MM.1S (cell line): ENCODE results near the gene HEATR5A.

ENCODE experiments used
- EZH2 ChIP-seq: fragments of 300-600 bp; sonication (generic); optimal IDR thresholded peaks from 2 replicates; pipeline ENCODE3; 2017; ENCODE audit warnings: low read depth, mild to moderate bottlenecking, antibody characterized with exemption, low read length, mixed read lengths
- TF ChIP-seq, protein P1 (sequence below): fragments of 300-600 bp; sonication (generic); IDR thresholded peaks from 2 replicates; pipeline ENCODE4 v1.5.1; 2016; ENCODE audit warnings: antibody characterized with exemption, low read length, mixed read lengths

GRCh38 chr14:31439561-31439960 lies 19.2 kb upstream of the HEATR5A start:
- TF ChIP-seq, protein P1, sequence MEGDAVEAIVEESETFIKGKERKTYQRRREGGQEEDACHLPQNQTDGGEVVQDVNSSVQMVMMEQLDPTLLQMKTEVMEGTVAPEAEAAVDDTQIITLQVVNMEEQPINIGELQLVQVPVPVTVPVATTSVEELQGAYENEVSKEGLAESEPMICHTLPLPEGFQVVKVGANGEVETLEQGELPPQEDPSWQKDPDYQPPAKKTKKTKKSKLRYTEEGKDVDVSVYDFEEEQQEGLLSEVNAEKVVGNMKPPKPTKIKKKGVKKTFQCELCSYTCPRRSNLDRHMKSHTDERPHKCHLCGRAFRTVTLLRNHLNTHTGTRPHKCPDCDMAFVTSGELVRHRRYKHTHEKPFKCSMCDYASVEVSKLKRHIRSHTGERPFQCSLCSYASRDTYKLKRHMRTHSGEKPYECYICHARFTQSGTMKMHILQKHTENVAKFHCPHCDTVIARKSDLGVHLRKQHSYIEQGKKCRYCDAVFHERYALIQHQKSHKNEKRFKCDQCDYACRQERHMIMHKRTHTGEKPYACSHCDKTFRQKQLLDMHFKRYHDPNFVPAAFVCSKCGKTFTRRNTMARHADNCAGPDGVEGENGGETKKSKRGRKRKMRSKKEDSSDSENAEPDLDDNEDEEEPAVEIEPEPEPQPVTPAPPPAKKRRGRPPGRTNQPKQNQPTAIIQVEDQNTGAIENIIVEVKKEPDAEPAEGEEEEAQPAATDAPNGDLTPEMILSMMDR = no peak
- TF ChIP-seq EZH2 = no peak
